BLaER1 (cell line): Measurements from ENCODE around the gene ACAD11.
A peak's percentile ranks its signal among the peaks of the same experiment; 100 is the strongest.

Source experiments
- H3K27ac ChIP-seq: shearing (Covaris generic); formaldehyde crosslinking; 2 replicates; pipeline ENCODE4 v1.8.1; 2022
- H3K27me3 ChIP-seq: shearing (Covaris generic); formaldehyde crosslinking; 2 replicates; pipeline ENCODE4 v1.8.1; 2022
- H3K36me3 ChIP-seq: shearing (Covaris generic); formaldehyde crosslinking; 2 replicates; pipeline ENCODE4 v1.8.1; 2022
- H3K4me1 ChIP-seq: shearing (Covaris generic); formaldehyde crosslinking; 2 replicates; pipeline ENCODE4 v1.8.1; 2022
- H3K4me2 ChIP-seq: shearing (Covaris generic); formaldehyde crosslinking; 2 replicates; pipeline ENCODE4 v1.8.1; 2022
- H3K4me3 ChIP-seq: shearing (Covaris generic); formaldehyde crosslinking; 2 replicates; pipeline ENCODE4 v1.8.1; 2022
- H3K9ac ChIP-seq: shearing (Covaris generic); formaldehyde crosslinking; 2 replicates; pipeline ENCODE4 v1.8.1; 2022
- H3K9me3 ChIP-seq: shearing (Covaris generic); formaldehyde crosslinking; 2 replicates; pipeline ENCODE4 v1.8.1; 2022
- H4K20me1 ChIP-seq: shearing (Covaris generic); formaldehyde crosslinking; 2 replicates; pipeline ENCODE4 v1.8.1; 2022
- Cebpa-rat ChIP-seq: shearing (Covaris generic); IDR thresholded peaks from 2 replicates; pipeline ENCODE4 v1.8.1; 2022

The ACAD11 gene

GRCh38 chr3:132665230-132665745 lies 5.7 kb upstream of the ACAD11 start:
- H3K36me3 ChIP-seq = peaks cover 31% of the 10 kb centered on the region
- TF ChIP-seq Cebpa-rat = no peak
- no peak overlapping the region for H3K27ac ChIP-seq
- peaks cover 34% of the 10 kb centered on the region; the same call in 1 of the 2 replicates for H4K20me1 ChIP-seq
- no peaks in the 10 kb centered on the region for H3K27me3 ChIP-seq
- H3K9me3 ChIP-seq = no peaks in the 10 kb centered on the region
- H3K9ac ChIP-seq = no peak overlapping the region
- H3K4me2 ChIP-seq = no peak overlapping the region
- H3K4me1 ChIP-seq = peaks cover 25% of the 10 kb centered on the region
- H3K4me3 ChIP-seq = no peak overlapping the region

GRCh38 chr3:132662212-132662611 lies 2.6 kb upstream of the ACAD11 start:
- Histone ChIP-seq H3K4me1 (peaks cover 41% of the 10 kb centered on the region), H3K4me2 (peak overlapping the region; percentile 86), H3K9me3 (no peaks in the 10 kb centered on the region), H3K36me3 (peaks cover 12% of the 10 kb centered on the region), H3K9ac (no peak overlapping the region), H3K27me3 (no peaks in the 10 kb centered on the region), H3K4me3 (no peak overlapping the region), H4K20me1 (peaks cover 34% of the 10 kb centered on the region; the same call in 1 of the 2 replicates), H3K27ac (no peak overlapping the region)
- no peak for TF ChIP-seq Cebpa-rat

DNA sequence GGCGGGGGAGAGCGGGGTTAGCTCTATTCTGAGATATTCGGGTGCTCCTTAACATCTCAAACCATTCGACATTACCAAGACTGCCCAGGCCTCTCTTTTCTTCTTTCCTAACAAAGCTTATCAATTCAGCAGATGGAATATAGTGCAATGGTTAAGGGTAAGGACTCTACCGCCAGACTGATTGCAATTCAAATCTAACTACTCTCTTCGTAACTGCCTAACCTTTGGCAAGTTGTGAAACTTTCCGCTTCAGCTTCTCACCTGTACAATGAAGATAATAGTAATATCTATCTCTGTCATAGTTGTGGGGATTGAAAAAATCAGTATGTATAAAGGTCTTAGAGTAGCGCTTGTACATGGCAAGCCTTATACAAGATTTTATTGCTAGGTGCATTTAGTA lies 1.5 kb upstream of the ACAD11 start:
- peaks cover 6% of the 10 kb centered on the region; the same call in 1 of the 2 replicates for H3K36me3 ChIP-seq
- H3K27ac ChIP-seq = peak overlapping the region; percentile 90
- no peak for TF ChIP-seq Cebpa-rat
- H3K9ac ChIP-seq = peak overlapping the region; percentile 89
- peaks cover 34% of the 10 kb centered on the region; the same call in 1 of the 2 replicates for H4K20me1 ChIP-seq
- H3K9me3 ChIP-seq = no peaks in the 10 kb centered on the region
- peaks cover 41% of the 10 kb centered on the region for H3K4me1 ChIP-seq
- peak overlapping the region; percentile 86 for H3K4me2 ChIP-seq
- H3K4me3 ChIP-seq = peak overlapping the region; percentile 93
- H3K27me3 ChIP-seq = no peaks in the 10 kb centered on the region

DNA sequence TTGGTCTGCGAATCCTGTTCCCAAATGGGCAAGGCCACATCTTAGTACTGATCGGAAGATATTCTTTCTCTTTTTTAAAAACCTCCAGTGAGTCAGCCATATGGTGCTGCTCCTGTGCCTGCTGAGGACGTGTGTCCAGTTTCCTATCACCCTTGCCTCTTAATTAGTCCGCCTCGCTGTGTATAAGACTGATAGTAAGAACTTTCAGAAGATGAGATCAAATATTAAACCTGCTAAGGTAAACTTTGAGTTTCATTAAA lies 1.1 kb upstream of the ACAD11 start:
- H3K27ac ChIP-seq = peak overlapping the region; percentile 90
- peaks cover 41% of the 10 kb centered on the region for H3K4me1 ChIP-seq
- peaks cover 6% of the 10 kb centered on the region; the same call in 1 of the 2 replicates for H3K36me3 ChIP-seq
- no peaks in the 10 kb centered on the region for H3K27me3 ChIP-seq
- no peaks in the 10 kb centered on the region for H3K9me3 ChIP-seq
- TF ChIP-seq Cebpa-rat = no peak
- peak overlapping the region; percentile 93 for H3K4me3 ChIP-seq
- peak overlapping the region; percentile 86 for H3K4me2 ChIP-seq
- H3K9ac ChIP-seq = peak overlapping the region; percentile 89
- peaks cover 31% of the 10 kb centered on the region; the same call in 1 of the 2 replicates for H4K20me1 ChIP-seq

DNA sequence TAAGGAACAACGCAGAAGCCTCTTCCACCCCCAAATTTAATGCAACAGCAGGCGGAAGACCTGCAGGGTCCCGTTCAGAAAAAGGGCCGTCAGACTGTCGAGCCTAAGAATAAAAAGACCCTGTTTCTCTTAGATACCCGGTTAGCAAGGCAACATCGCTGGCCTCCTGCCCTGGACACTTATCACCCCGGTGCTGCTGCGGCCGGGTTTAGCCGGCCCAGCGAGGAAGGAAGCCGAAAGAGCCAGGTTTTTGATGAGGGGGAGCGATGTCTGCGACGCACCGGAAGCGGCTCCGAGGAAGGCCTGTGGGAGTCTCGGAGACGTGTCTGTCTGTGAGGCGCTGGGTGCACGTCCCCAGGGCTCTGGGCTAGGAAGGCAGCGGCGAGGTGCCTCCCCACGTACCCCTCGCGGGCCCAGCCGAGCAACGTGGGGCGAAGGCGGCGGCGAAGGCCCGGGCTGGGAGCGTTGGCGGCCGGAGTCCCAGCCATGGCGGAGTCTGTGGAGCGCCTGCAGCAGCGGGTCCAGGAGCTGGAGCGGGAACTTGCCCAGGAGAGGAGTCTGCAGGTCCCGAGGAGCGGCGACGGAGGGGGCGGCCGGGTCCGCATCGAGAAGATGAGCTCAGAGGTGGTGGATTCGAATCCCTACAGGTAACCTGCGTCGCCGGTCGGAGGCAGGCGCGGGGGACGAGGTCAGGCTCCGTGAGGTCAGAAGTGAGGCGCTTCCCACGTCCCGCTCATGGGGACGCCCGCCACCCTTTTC lies 622 bp upstream of the ACAD11 start, which contains the start of gene UBA5:
Gene UBA5 (plus strand): TSS at position 278 of the 759 bp plus-strand sequence. CDS start 209 bp downstream, at position 487.
- Histone ChIP-seq H3K4me1 (peaks cover 41% of the 10 kb centered on the region), H3K27me3 (no peaks in the 10 kb centered on the region), H3K36me3 (peaks cover 6% of the 10 kb centered on the region; the same call in 1 of the 2 replicates), H3K4me3 (peak within 1 kb of the TSS; percentile 93), H4K20me1 (peaks cover 26% of the 10 kb centered on the region; the same call in 1 of the 2 replicates), H3K27ac (peak within 1 kb of the TSS; percentile 90), H3K4me2 (peak within 1 kb of the TSS; percentile 86), H3K9ac (peak within 1 kb of the TSS; percentile 89), H3K9me3 (no peaks in the 10 kb centered on the region)
- TF ChIP-seq Cebpa-rat = no peak

DNA sequence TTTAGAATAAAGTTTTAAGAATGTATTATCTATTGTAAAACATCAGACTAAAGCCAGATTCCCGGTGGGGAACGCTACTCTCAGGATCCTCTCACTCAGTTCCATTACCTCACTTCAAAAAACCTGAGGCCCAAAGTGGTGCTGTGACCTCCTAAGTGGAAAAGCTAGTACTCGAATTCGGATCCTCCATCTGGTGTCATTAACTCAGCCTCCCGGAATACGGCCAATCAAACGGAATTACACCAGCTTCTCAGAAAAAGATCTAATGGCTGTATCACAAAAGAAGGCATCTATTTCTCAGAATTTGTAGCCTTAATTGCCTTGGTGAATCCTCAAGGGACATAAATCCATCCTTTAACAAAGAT lies 627 bp downstream of the ACAD11 start:
- Histone ChIP-seq H3K4me2 (peak overlapping the region; percentile 86), H3K36me3 (peaks cover 6% of the 10 kb centered on the region; the same call in 1 of the 2 replicates), H4K20me1 (peaks cover 17% of the 10 kb centered on the region; the same call in 1 of the 2 replicates), H3K4me3 (peak overlapping the region; percentile 93), H3K27ac (no peak overlapping the region), H3K9me3 (no peaks in the 10 kb centered on the region), H3K9ac (peak overlapping the region; percentile 89), H3K4me1 (peaks cover 41% of the 10 kb centered on the region), H3K27me3 (no peaks in the 10 kb centered on the region)
- no peak for TF ChIP-seq Cebpa-rat

DNA sequence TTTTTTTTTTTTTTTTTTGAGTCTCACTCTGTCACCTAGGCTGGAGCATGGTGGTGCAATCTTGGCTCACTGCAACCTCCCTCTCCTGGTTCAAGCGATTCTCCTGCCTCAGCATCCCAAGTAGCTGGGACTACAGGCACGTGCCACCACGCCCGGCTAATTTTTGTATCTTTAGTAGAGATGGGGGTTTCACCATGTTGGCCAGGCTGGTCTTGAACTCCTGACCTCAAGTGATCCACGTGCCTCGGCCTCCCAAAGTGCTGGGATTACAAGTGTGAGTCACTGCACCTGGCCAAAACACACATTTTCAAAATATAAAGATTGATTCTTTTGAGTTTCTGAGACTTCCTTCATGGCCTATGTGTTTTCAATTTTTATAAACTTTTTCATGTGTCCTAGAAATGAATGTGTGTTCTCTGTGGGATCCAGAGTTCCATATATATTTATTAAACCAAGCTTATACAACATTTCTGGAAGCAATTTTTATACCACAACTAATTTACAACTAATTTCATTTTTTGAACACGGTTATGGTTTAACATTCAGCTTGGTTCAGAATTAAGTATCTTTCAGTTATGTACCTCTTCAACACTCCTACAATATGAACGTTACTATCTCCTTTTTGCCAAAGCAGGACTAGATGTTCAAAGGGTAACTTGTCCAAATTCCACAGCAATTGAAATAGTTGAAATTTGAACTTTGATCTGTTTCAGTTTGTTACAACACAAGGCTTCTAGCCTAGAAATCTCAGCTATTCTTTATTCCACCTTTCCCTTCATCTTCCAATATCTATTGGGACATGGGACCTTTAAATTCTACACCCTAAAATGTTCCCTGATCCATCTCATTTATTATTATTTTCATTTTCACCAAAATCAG lies 1.5 kb downstream of the ACAD11 start:
- Histone ChIP-seq H3K9me3 (no peaks in the 10 kb centered on the region), H3K27ac (no peak overlapping the region), H3K27me3 (no peaks in the 10 kb centered on the region), H3K4me2 (peak overlapping the region; percentile 86), H3K9ac (no peak overlapping the region), H4K20me1 (peaks cover 11% of the 10 kb centered on the region; the same call in 1 of the 2 replicates), H3K4me3 (no peak overlapping the region; the same call in 1 of the 2 replicates), H3K4me1 (peaks cover 38% of the 10 kb centered on the region), H3K36me3 (peaks cover 4% of the 10 kb centered on the region; the same call in 1 of the 2 replicates)
- TF ChIP-seq Cebpa-rat = no peak

DNA sequence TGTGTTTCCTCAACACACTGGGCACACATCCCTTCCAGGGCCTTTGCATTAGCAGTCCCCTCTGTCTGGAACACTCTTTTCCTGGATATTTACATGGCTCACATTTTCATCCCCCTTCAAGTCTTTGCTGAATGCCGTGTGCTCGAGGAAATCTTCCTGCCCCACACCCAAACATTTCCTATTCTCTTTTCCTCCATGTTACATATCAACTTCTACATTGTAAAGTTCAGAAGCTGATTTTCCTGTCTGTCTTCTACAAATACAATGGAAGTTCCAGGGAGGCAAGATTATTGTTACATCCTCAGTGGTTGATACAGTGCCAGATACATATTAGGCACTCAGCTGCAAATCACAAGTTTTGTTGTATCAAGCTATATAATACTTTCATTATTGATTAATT lies 4.1 kb downstream of the ACAD11 start:
- Histone ChIP-seq H3K9me3 (no peaks in the 10 kb centered on the region), H3K27ac (no peak overlapping the region), H3K4me1 (peaks cover 16% of the 10 kb centered on the region), H3K4me2 (no peak overlapping the region), H3K9ac (no peak overlapping the region), H3K36me3 (no peaks in the 10 kb centered on the region), H3K27me3 (no peaks in the 10 kb centered on the region), H4K20me1 (no peaks in the 10 kb centered on the region), H3K4me3 (no peak overlapping the region)
- TF ChIP-seq Cebpa-rat = no peak

DNA sequence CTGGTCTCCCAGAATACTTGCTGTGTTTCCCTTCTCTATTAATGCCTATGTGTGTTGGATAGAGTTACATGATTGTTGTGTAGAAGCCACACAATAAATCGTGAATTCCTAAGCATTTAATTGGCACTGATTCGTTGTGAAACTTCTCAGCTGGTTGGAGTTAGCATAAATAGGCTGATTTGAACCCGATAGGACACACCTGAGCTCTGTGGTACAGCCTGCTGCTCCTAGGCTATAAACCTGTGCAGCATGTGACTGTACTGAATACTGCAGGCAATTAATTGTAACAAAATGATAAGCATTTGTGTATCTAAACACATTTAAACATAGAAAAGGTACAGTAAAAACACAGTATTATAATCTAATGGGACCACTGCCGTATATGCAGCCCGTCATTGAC lies 4.9 kb downstream of the ACAD11 start:
- Histone ChIP-seq H3K9me3 (no peaks in the 10 kb centered on the region), H3K27me3 (no peaks in the 10 kb centered on the region), H3K36me3 (no peaks in the 10 kb centered on the region), H3K4me2 (no peak overlapping the region), H3K27ac (no peak overlapping the region), H4K20me1 (no peaks in the 10 kb centered on the region), H3K4me1 (peaks cover 16% of the 10 kb centered on the region), H3K9ac (no peak overlapping the region), H3K4me3 (no peak overlapping the region)
- no peak for TF ChIP-seq Cebpa-rat
